ENCODE measurements around the gene MEP1B.

- TF ChIP-seq CTCF (IDR thresholded peaks at IDR 0.05; ENCODE audit: insufficient read depth, low read length, poor library complexity, severe bottlenecking) (no peak), EZH2phosphoT487 (conservative IDR thresholded peaks at IDR 0.05; ENCODE audit: low read length) (no peak)
Measured at GRCh38 chr18:32195881-32196815, 6.3 kb downstream of the MEP1B start.
